ENCODE measurements around the gene RHOBTB3. TPM values are rescaled to one million over a fixed set of nuclear protein-coding genes. Genes with fewer than 3 reads are reported as not detected.

Gene RHOBTB3
- polyA plus RNA-seq, 2 of the 4 experiments (the other 2 are of a cell fraction), result 9.1 to 28.6 TPM

DNA sequence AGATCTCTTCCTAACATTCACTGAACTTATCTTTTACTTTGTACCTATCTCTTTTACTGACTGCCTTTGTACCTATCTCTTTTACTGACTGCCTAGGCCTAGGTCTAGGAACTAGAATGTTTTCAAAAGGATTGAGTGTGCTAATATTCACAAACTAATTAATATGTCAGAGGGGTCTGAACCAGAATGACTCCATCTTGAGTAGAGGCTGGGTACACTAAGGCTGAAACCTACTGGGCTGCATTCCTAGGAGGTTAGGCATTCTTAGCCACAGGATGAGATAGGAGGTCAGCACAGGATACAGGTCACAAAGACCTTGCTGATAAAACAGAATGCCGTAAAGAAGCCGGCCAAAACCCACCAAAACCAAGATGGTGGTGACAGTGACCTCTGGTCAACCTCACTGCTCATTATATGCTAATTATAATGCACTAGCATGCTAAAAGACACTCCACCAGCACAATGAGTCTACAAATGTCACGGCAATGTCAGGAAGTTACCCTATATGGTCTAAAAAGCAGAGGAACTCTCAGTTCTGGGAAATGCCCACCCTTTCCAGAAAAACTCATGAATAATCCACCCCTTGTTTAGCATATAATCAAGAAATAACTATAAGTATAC is 2.5 kb upstream of the RHOBTB3 start:
- POLR2A ChIA-PET, result no interaction called here
- H3K27ac ChIP-seq, result no peak overlapping the region
- WGBS (ENCODE audit: missing lambda C conversion rate), result 86% methylated on average over 3 of the region's 3 CpGs

DNA sequence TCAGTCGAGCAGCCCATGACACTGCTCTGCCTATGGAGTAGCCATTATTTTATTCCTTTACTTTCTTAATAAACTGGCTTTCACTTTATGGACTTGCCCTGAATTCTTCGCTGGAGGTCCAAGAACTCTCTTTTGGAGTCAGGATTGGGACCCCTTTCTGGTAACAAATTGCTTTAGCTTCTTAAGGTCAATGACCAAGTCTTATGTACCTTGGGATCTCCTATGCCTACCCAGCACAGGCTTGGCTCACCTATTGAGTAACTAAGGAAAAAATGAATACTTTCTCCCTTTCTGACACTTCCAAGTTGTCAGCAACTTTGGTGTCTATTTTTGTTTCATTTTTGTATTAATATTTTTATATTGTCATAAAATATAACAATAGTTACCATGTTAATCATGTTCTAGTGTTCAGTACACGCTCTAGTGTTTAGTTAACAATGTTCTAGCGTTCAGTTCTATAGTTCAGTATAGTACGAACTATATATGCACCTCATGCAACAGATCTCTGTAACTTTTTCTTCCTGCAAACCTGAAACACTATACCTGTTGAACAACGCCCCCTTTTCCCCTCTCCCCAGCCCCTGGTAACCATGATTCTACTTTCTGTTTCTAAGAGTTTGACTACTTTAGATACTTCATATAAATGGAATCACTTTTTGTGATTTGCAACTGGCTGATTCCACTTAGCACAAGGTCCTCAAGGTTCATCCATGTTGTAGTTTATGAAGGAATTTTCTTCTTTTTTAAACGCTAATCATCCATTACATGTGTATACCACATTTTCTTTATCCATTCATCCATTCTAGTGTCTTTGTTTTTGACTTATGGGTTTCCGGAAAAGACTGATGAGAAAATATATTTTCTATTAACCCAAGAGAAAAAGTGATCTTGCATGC is 1.8 kb upstream of the RHOBTB3 start:
- H3K27ac ChIP-seq, result no peak overlapping the region
- peaks cover 8% of the 10 kb centered on the region; the same call in 1 of the 3 replicates for H3K4me1 ChIP-seq
- ChIA-PET POLR2A (no interaction called here), CTCF (no interaction called here)
- DNase-seq (ENCODE audit: low read depth in 1 of 2, low spot score in 1 of 2), result no peak
- ATAC-seq, result no peak
- no peaks in the 10 kb centered on the region for H3K9me3 ChIP-seq
- no peak overlapping the region for H3K4me2 ChIP-seq
- no peak for FAIRE-seq
- 88% methylated on average over 8 of the region's 8 CpGs for WGBS (ENCODE audit: missing lambda C conversion rate)
- H3K4me3 ChIP-seq, result no peak overlapping the region
- TF ChIP-seq, protein P1, sequence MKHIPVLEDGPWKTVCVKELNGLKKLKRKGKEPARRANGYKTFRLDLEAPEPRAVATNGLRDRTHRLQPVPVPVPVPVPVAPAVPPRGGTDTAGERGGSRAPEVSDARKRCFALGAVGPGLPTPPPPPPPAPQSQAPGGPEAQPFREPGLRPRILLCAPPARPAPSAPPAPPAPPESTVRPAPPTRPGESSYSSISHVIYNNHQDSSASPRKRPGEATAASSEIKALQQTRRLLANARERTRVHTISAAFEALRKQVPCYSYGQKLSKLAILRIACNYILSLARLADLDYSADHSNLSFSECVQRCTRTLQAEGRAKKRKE (CRISPR knock-in tag; IDR thresholded peaks at IDR 0.05; ENCODE audit: low read depth), result no peak
- TF ChIP-seq ESRRA (IDR thresholded peaks at IDR 0.05; ENCODE audit: borderline replicate concordance, low read length), result no peak
- TF ChIP-seq EHF (CRISPR knock-in tag; IDR thresholded peaks at IDR 0.05), result no peak
- no peak for TF ChIP-seq BHLHE40 (IDR thresholded peaks at IDR 0.05; ENCODE audit: low read depth, low read length)
- no peak for TF ChIP-seq EHMT2 (IDR thresholded peaks at IDR 0.05; ENCODE audit: low read depth)
- no peak for TF ChIP-seq CHD4 (IDR thresholded peaks at IDR 0.05; ENCODE audit: borderline replicate concordance)
- no peak for TF ChIP-seq RCOR1 (IDR thresholded peaks at IDR 0.05; ENCODE audit: low read depth, low read length)
- TF ChIP-seq USF2 (IDR thresholded peaks at IDR 0.05), result no peak
- TF ChIP-seq EP300 (IDR thresholded peaks at IDR 0.05), result no peak
- TF ChIP-seq, protein P2, sequence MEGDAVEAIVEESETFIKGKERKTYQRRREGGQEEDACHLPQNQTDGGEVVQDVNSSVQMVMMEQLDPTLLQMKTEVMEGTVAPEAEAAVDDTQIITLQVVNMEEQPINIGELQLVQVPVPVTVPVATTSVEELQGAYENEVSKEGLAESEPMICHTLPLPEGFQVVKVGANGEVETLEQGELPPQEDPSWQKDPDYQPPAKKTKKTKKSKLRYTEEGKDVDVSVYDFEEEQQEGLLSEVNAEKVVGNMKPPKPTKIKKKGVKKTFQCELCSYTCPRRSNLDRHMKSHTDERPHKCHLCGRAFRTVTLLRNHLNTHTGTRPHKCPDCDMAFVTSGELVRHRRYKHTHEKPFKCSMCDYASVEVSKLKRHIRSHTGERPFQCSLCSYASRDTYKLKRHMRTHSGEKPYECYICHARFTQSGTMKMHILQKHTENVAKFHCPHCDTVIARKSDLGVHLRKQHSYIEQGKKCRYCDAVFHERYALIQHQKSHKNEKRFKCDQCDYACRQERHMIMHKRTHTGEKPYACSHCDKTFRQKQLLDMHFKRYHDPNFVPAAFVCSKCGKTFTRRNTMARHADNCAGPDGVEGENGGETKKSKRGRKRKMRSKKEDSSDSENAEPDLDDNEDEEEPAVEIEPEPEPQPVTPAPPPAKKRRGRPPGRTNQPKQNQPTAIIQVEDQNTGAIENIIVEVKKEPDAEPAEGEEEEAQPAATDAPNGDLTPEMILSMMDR (IDR thresholded peaks at IDR 0.05), result no peak
- no peak for TF ChIP-seq CEBPB (IDR thresholded peaks at IDR 0.05)
- no peak for TF ChIP-seq HEYL (CRISPR knock-in tag; IDR thresholded peaks at IDR 0.05)
- no peak for TF ChIP-seq MAZ (IDR thresholded peaks at IDR 0.05; ENCODE audit: borderline replicate concordance, low read depth, low read length)
- TF ChIP-seq NFE2L2 (conservative IDR thresholded peaks at IDR 0.05; ENCODE audit: low read length), result no peak

More for the DNA sequence above, 2.5 kb upstream of the RHOBTB3 start:
- H3K4me1 ChIP-seq, result peaks cover 8% of the 10 kb centered on the region; the same call in 1 of the 3 replicates
- TF ChIP-seq, protein P3, sequence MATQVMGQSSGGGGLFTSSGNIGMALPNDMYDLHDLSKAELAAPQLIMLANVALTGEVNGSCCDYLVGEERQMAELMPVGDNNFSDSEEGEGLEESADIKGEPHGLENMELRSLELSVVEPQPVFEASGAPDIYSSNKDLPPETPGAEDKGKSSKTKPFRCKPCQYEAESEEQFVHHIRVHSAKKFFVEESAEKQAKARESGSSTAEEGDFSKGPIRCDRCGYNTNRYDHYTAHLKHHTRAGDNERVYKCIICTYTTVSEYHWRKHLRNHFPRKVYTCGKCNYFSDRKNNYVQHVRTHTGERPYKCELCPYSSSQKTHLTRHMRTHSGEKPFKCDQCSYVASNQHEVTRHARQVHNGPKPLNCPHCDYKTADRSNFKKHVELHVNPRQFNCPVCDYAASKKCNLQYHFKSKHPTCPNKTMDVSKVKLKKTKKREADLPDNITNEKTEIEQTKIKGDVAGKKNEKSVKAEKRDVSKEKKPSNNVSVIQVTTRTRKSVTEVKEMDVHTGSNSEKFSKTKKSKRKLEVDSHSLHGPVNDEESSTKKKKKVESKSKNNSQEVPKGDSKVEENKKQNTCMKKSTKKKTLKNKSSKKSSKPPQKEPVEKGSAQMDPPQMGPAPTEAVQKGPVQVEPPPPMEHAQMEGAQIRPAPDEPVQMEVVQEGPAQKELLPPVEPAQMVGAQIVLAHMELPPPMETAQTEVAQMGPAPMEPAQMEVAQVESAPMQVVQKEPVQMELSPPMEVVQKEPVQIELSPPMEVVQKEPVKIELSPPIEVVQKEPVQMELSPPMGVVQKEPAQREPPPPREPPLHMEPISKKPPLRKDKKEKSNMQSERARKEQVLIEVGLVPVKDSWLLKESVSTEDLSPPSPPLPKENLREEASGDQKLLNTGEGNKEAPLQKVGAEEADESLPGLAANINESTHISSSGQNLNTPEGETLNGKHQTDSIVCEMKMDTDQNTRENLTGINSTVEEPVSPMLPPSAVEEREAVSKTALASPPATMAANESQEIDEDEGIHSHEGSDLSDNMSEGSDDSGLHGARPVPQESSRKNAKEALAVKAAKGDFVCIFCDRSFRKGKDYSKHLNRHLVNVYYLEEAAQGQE (IDR thresholded peaks at IDR 0.05), result no peak
- TF ChIP-seq NFE2L2 (conservative IDR thresholded peaks at IDR 0.05; ENCODE audit: low read length) (no peak), TP53 (CRISPR knock-in tag; IDR thresholded peaks at IDR 0.05) (no peak), HOXB13 (CRISPR knock-in tag; IDR thresholded peaks at IDR 0.05; ENCODE audit: low read depth) (no peak), RNF2 (IDR thresholded peaks at IDR 0.05; ENCODE audit: borderline replicate concordance, low read depth) (no peak), BHLHE40 (IDR thresholded peaks at IDR 0.05; ENCODE audit: low read depth, low read length) (no peak), TFCP2L1 (CRISPR knock-in tag; IDR thresholded peaks at IDR 0.05) (no peak), EP300 (IDR thresholded peaks at IDR 0.05) (no peak), MAFK (IDR thresholded peaks at IDR 0.05; ENCODE audit: partially characterized antibody) (no peak), CEBPB (IDR thresholded peaks at IDR 0.05) (no peak), HOXA7 (CRISPR knock-in tag; IDR thresholded peaks at IDR 0.05) (no peak), SREBF2 (IDR thresholded peaks at IDR 0.05) (no peak), USF2 (IDR thresholded peaks at IDR 0.05) (no peak), HDAC2 (IDR thresholded peaks at IDR 0.05) (no peak)
- no peaks in the 10 kb centered on the region for H3K9me3 ChIP-seq
- CTCF ChIA-PET, result interaction anchor here (3.0 kb wide), 1 partner anchor 65 kb away, joined by 11 read pairs; no protein-coding TSS in a partner anchor
- FAIRE-seq (no peak), ATAC-seq (no peak), DNase-seq (ENCODE audit: low read depth in 1 of 2, low spot score in 1 of 2) (no peak)
- H3K4me3 ChIP-seq, result no peak overlapping the region
- H3K4me2 ChIP-seq, result no peak overlapping the region

Measured in A549 (cell line).